Endothelial cell of umbilical vein (primary cell): ENCODE results near the gene TTC27.

Source experiments
- CTCF ChIP-seq, 2 donors: IDR thresholded peaks; 1 replicate in 1 of 2; 2 replicates in 1 of 2; pipeline ENCODE4 v1.5.1; 2011; ENCODE audit warnings: low read length in 2 of 2, mild to moderate bottlenecking in 2 of 2, moderate library complexity in 2 of 2, control low read depth in 1 of 2, inconsistent platforms in 1 of 2, low read depth in 1 of 2; ENCODE audit not compliant: insufficient read depth in 1 of 2; ENCODE audit errors: extremely low read depth in 1 of 2
- EZH2 ChIP-seq: IDR thresholded peaks from 2 replicates; pipeline ENCODE4 v1.6.1; 2012; ENCODE audit warnings: borderline replicate concordance, low read depth, mild to moderate bottlenecking, moderate library complexity, low read length, inconsistent platforms; ENCODE audit not compliant: severe bottlenecking
- FOS ChIP-seq: IDR thresholded peaks from 2 replicates; pipeline ENCODE4 v1.6.1; 2011; ENCODE audit warnings: mild to moderate bottlenecking, low read length, moderate library complexity, borderline replicate concordance; ENCODE audit not compliant: insufficient read depth
- GATA2 ChIP-seq: IDR thresholded peaks from 2 replicates; pipeline ENCODE4 v1.7.0; 2011; ENCODE audit warnings: low read depth, mild to moderate bottlenecking, moderate library complexity, mixed read lengths, low read length; ENCODE audit not compliant: insufficient read length, insufficient read depth
- JUN ChIP-seq: IDR thresholded peaks from 2 replicates; pipeline ENCODE4 v1.6.1; 2011; ENCODE audit warnings: borderline replicate concordance, low read depth; ENCODE audit not compliant: insufficient read length, insufficient read depth
- MAX ChIP-seq: IDR thresholded peaks from 2 replicates; pipeline ENCODE4 v1.6.1; 2011; ENCODE audit not compliant: insufficient read depth, insufficient read length
- MYC ChIP-seq: IDR thresholded peaks from one replicate; pipeline ENCODE4 v1.6.1; 2011; ENCODE audit warnings: mild to moderate bottlenecking, low read depth, low read length
- POLR2A ChIP-seq: IDR thresholded peaks from 2 replicates; pipeline ENCODE4 v1.6.1; 2012; ENCODE audit warnings: low read depth, mild to moderate bottlenecking, control low read depth, low read length
- POLR2AphosphoS5 ChIP-seq: IDR thresholded peaks from 2 replicates; pipeline ENCODE4 v1.6.1; 2012; ENCODE audit warnings: low read depth, mild to moderate bottlenecking, control low read depth, low read length, moderate library complexity; ENCODE audit not compliant: insufficient read depth

- TF ChIP-seq EZH2 (no peak), POLR2A (no peak), CTCF (IDR thresholded peaks at IDR 0.05; ENCODE audit: extremely low read depth in 1 of 2, insufficient read depth in 1 of 2, low read depth in 1 of 2, low read length in 2 of 2) (peak in 1 of 2 donors; percentile 20), POLR2AphosphoS5 (no peak), MYC (no peak), MAX (no peak), JUN (no peak), FOS (no peak), GATA2 (no peak)
Measured at GRCh38 chr2:32627441-32627813, 423 bp upstream of the TTC27 start.
